HG02623 (cell line): ENCODE results near the gene HCN3.
A peak's percentile ranks its signal among the peaks of the same experiment; 100 is the strongest.

Experiments
- ATAC-seq: cut with Tn5 transposase; IDR thresholded peaks from one replicate; pipeline ENCODE4 v1.9.1; 2021; ENCODE audit warnings: moderate library complexity; ENCODE audit not compliant: unreplicated experiment

HCN3 gene

DNA sequence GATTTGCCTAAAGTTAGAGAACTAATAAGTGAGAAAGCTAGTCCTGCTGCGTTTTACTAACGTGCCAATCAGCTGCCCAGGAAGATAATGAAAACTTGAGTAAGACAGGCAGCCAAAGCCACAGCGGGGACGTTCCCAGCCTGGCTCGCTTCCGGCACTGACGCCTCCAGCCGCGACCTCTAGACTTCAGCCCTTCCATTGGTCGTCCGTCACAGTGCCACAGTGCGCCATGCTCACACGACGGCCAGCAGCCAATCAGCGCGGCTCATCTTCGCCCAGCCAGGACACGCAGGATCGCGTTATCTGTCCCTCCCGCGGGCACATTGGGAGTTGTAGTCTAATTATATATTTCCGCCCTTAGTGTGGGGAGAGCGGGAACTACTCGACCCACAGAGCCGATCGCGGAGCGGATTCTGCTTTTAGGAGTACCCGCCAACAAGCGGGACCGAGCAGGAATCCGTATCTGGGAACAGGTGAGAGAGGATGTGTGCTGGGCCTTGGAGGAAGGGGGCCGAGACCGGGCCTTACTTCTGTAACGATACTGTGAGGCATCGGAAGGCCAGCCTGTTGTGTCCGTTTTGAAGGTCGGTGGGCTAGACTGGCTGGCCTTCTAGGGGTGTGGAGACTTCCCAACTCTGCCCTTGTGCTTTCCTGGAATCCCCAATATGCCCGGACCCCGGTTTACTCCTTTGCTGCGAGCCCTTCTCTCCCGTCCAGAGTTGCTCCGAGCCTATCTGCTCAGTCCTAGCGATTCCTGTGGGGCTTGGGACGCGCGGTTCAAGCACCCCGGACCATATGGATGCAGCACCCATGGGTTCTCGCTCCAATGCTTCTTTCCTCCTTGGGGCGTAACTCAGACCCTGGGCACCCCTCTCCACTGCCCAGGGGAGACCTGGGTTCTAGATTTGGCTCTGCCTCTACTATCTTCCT is 31.5 kb downstream of the HCN3 start, which contains the start of gene FDPS:
FDPS (plus strand) TSS at position 374 of the 930 bp plus-strand sequence. CDS start 924 bp downstream, outside the sequence.
- ATAC-seq: peak; percentile 92

DNA sequence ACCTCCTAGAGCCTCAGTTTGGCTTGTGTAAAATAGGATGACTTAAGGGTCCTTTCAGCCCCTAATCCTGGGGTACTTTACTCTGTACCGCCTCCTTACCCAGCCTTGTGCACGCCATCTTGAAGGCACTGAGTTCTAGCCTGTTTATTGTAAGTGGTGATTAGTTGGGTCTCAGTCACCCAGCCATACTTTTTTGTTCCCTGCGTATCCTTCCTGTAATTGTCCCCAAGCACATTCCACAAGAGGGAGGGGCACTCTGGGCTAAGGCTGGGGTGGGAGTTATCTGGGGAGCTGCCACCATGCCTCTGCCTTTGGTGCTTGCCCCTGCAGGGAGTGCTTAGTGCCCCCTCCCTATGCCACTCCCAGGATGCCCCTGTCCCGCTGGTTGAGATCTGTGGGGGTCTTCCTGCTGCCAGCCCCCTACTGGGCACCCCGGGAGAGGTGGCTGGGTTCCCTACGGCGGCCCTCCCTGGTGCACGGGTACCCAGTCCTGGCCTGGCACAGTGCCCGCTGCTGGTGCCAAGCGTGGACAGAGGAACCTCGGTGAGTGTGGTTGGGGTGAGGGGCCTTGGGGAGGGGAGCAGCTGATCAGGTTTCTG is 32.3 kb downstream of the HCN3 start:
- no peak for ATAC-seq

DNA sequence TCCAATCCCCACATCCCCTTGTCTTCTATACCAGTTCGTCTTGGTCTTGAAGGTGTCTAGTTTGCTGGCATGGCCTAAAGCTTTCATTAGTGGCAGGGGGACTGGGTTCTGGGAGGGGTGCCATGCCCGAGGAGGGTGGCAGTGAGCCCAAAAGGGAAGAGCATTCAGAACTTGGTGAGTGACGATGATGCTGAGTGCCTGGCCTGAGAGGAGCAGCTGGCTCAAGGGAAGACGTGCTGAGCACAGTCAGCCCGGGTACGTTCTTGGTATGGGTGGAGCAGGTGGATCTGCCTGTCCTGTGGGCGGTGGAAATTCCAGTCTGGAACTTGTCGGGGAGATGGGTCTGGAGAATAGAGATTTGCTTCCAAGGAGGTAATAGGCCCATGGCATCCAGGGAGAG is 36.0 kb downstream of the HCN3 start:
- no peak for ATAC-seq

DNA sequence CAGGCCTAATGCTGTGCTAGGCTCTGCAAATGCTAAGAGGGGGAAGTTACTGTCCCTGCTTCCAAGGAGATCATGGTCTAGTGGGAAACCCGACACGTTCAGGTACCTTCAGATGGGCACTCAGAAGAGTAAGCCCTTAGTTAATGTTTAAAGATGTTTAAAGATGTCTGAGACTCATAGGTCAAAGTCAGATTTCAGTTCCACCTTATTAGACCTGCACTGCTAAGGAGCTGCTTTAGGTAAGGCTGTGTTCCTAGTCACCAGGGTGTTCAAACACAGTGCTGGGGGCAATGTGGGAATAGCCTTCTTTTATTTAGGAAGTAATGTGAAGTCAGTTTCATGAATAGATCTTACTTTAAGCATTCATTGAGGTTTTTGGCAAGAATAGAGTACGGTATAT is 39.7 kb downstream of the HCN3 start:
- no peak for ATAC-seq

DNA sequence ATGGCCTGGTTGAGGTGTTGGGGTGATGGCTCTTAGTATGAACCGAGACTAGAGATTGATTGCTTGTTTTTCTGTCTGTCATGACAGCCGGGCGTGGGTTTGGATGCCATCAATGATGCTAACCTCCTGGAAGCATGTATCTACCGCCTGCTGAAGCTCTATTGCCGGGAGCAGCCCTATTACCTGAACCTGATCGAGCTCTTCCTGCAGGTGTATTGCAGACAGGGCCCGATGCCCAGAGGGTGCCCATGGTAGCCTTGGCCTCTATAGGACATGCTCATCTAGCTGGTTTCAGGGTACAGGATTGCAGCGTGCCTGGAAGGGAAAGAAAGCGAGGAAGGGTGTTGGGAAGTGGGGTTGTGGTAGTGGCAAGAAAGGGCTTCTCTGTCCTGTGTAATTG is 40.8 kb downstream of the HCN3 start:
- ATAC-seq: no peak

DNA sequence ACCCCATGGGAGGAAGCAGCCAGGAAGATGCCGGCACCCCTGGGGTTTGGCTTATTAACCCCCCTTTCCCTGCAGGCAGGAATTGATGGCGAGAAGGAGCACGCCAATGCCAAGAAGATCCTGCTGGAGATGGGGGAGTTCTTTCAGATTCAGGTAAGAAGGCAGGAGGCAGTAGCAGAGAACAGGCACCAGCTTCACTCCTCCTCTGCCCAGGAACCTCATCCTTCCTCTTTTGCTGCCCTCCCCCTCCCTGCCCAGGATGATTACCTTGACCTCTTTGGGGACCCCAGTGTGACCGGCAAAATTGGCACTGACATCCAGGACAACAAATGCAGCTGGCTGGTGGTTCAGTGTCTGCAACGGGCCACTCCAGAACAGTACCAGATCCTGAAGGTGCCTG is 42.3 kb downstream of the HCN3 start:
- no peak for ATAC-seq

DNA sequence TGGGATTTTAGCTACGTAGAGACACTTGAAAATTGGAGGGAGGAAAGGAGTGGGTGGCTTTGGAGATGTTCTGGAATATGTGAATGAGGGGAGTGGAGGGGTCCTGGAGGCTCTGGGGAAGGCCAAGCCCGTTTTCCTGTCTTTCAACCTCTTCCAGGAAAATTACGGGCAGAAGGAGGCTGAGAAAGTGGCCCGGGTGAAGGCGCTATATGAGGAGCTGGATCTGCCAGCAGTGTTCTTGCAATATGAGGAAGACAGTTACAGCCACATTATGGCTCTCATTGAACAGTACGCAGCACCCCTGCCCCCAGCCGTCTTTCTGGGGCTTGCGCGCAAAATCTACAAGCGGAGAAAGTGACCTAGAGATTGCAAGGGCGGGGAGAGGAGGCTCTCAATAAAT is 43.0 kb downstream of the HCN3 start:
- ATAC-seq: no peak

DNA sequence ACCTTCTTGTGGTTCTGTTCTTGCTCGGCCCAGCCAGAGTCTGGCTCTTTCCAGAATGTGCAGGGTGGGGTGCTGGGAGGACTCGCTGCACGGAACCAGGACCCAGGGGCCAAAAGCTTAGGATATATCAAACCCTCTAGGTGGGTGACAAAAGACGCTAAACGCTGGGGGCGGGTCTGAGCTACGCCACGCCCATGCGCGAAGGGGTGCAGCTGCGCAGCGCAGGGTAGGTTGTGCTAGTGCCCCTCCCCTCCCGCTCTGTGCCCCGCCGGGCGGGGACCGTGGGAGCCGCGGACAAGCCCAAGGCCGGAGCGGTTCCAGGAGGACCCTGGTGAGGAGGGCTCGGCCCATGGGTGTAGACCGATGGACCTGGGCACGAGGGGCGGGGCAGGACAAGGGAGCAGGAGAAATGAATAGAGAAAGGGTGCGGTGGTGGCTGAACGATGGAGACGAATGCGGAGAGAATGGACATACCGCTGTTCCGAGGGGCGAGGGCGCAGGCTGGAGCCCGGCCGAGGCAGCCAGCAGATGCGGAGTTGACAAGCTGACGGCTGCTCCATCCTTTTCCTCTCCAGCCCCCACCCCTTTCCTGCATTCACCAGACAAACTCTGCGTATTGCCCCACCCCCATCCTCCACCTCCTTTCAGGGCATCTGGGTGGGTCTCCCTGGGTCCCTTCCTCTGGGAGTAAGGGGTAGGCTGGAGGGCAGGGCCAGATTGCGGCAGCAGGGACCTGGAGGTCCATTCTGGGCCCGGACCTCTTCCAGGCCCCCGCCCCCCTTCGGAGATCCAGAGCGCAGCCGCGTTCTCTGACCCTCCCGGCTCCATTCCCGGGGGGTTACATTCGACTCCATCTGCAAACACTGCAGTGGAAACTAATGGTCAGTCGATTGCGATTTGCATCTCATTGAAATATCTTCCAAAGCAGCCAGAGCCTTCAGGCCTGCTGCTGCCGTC is 43.7 kb downstream of the HCN3 start, which contains the start of gene RUSC1:
RUSC1 (plus strand) TSS at position 234 of the 957 bp plus-strand sequence. CDS start 880 bp downstream, outside the sequence.
- no peak for ATAC-seq

DNA sequence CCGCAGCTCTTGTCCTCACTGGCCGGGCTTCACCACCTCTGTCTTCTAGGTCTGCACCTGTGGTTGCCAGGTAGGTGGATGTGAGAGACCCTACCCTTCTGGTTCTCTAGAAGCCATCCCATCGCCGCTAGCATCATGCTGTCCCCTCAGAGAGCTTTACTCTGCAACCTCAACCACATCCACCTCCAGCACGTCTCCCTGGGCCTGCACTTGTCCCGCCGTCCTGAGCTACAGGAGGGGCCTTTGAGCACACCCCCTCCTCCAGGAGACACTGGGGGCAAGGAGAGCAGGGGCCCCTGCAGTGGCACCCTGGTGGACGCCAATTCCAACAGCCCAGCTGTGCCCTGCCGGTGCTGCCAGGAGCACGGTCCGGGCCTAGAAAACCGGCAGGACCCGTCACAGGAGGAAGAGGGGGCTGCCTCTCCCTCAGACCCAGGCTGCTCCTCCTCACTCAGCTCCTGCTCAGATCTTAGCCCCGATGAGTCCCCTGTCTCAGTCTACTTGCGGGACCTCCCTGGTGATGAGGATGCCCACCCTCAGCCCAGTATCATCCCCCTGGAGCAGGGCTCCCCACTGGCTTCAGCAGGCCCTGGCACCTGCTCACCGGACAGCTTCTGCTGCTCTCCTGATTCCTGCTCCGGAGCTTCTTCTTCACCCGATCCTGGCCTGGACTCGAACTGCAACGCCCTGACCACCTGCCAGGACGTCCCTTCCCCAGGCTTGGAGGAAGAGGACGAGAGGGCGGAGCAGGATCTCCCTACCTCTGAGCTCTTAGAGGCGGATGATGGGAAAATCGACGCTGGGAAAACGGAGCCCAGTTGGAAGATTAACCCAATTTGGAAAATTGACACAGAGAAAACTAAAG is 44.6 kb downstream of the HCN3 start:
- no peak for ATAC-seq

DNA sequence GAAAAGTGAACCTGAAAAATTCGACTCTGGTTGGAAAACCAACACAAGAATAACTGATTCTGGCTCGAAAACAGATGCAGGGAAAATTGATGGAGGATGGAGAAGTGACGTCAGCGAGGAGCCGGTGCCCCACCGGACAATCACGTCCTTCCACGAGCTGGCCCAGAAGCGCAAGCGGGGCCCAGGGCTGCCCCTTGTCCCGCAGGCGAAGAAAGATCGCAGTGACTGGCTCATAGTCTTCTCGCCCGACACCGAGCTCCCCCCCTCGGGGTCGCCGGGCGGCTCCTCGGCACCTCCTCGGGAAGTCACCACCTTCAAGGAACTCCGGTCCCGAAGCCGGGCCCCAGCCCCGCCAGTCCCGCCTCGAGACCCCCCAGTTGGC is 45.3 kb downstream of the HCN3 start:
- ATAC-seq: no peak

DNA sequence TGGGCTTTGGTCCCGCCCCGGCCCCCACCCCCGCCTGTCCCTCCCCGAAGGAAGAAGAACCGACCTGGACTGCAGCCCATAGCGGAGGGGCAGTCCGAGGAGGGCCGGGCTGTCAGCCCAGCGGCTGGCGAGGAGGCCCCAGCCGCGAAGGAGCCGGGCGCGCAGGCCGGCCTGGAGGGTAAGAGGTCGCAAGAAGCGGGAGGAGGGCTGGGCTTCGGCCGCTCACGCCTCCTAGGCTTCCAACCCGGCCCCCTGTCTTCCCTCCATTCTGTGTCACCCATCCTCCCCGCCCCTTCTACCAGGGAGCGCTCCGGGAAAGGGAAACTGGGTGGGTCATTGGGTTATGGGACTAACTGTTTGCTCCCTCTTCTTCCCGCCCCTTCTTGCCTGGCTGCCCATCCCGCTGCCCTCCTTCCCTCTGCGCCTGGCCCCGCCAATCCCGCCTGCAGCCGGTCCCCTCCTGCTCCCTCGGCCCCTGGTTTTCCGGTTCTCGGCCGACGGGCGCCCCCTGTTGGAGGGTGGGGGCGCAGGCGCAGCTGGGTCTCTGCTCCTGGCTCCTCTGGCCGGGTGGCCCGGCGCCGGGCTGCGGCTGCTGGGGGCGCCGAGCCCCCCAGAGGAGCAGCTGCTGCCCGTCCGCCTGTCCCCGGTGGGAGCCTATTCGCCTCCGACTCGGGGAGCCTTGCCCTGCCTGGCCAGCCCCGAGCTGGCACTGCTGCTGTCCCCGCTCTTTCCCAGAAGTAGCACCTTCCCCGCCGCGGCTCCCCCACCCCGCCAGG is 45.9 kb downstream of the HCN3 start:
- peak; percentile 35 for ATAC-seq

DNA sequence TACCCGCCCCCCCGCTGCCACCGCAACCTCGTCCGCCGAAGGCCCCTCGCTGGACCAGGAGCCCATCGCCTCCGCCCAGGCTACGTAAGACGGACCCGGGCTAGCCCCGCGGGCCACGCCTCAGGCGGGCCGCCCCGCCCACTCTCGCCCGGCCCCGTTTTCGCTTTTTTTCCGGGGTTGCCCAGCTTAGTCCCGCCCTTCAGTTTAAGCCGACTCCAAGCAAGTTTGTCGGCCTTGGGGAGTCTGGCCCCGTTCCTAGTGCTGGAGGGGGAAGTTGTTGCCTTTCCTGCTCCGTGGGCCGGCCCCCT is 46.4 kb downstream of the HCN3 start:
- peak; percentile 34 for ATAC-seq

DNA sequence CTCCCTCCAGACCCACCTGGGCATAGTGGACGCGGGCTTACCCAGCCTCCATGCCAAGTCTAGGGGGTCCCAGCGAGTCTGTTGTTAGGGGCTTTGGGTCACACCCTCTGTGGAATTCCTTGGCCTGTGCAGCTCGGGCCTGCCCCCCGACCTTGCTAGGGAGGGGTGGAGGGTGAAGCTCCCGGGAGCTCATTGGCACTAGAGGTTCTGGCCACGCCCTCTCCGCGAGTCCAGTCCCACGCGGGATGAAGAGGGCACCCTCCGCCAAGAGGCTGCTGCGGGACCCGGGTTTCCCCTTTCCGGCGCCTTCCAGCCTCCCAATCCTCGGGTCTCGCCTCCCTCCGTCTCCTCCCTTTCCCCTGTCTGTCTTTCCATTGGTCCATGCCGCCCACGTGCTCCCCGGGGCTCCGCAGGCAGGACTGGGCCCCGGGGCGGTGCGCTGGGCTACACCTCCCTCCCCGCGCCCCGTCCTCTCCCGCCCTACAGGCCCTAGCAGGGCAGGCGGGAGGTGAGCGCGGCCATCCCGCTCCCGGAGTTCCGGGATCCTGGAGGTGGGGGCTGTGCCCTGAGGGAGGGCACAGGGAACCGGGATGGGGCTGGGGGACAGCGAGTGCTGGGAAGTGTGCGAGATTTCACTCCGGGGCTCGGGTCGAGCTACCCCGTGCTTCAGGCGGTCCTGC is 46.9 kb downstream of the HCN3 start:
- ATAC-seq: peak; percentile 54

DNA sequence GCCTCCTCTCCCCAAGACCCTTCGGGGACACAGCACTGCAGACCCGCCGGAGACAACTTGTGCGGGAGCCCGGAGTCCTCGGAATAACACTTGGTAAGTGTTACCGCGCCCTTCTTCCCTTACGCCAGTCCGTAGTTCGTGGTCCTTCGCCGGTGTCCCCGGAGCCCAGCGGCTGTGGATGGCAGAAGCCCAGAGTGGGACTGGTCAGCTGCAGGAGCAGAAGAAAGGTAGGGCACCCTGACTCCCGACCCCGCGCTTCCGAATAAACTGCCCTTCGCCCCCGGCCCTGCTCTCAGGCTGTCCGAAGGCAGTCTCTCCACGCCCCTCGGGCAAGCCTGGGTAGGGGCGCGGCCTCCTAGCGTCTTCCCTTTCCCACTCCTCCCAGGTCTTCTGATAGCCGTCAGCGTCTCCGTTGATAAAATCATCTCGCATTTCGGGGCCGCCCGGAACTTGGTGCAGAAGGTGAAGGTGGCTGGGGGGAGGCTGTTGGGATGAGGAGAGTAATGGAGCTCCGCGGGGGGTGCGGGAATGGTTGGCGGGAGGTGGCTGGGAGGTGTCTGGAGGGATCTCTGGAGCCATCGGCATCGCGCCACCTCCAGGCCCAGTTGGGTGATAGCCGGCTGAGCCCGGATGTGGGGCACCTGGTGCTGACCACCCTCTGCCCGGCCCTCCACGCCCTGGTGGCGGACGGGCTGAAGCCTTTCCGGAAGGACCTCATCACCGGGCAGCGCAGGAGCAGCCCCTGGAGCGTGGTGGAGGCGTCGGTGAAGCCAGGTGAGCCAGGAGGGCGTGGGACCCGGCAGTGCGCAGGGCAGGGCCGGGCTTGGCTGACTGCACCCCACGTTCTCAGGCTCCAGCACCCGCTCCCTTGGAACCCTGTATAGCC is 47.7 kb downstream of the HCN3 start:
- ATAC-seq: no peak

DNA sequence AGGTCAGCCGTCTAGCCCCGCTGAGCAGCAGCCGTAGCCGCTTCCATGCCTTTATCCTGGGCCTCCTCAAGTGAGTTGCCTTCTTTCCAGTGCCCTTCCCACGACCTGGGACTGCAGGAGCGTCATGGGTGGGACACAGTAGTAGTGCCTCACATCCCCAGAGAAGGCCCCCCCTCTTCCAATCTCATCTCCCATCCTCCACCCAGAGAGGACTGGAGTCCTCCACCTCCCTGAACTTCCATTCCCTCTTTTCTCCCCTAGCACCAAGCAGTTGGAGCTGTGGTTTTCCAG is 48.3 kb downstream of the HCN3 start:
- no peak for ATAC-seq

DNA sequence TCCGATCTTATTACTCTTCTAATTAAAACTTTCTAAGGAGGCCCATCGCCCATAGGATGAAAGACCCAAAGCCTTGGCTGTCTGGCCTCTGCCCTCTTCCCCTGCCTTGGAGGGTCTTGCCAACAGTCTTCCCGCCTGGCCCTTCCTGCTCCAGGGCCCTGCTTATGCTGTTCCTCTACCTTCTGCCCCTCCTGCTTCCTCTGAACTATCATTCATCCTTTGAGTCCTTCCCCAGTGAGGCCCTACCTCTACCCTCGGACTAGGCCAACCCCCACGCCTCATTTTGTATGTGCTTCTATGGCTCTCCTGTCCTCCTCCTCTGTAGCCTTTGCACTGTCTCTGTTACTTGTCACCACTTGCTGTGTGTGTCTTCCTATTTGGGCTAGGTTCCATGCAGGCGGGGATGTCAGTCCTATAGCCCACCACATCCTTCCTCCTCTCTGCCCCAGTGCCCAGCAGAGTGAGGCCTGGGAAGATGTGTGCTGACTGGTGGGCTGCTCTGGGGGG is 48.8 kb downstream of the HCN3 start:
- no peak for ATAC-seq

DNA sequence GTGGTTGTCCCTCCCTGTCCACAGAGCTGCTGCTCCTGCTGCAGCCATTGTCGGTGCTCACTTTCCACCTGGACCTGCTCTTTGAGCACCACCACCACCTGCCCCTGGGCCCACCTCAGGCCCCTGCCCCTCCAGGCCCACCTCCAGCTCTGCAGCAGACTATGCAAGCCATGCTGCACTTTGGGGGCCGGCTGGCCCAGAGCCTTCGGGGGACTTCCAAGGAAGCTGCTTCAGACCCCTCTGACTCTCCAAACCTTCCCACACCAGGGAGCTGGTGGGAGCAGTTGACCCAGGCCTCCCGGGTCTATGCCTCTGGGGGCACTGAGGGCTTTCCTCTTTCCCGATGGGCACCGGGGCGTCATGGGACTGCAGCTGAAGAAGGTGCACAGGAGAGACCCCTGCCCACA is 49.4 kb downstream of the HCN3 start:
- ATAC-seq: no peak

DNA sequence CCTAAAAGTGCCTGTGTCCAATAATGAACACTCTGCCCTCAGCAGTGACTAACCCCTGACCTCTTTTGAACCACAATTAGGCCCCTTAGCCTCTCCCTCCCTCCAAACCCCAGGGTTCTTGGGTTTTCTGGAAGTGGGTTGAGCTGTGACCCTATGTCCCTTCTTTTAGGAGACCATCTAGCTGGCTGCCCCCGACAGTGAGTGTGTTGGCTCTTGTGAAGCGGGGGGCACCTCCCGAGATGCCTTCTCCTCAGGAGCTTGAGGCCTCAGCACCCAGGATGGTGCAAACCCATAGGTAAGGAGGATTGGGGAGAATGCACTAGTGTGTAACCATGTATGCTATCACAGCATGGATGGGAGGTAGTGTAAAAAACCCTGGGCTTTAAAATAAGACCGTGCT is 50.7 kb downstream of the HCN3 start:
- ATAC-seq: no peak
